IPS-18a (cell line): ENCODE data around the gene FBXO39.
A peak's percentile ranks its signal among the peaks of the same experiment; 100 is the strongest.

Experiments
- H3K27ac ChIP-seq: one replicate; pipeline ENCODE4 v1.5.1; 2013; ENCODE audit warnings: low read length
- H3K27me3 ChIP-seq: one replicate; pipeline ENCODE4 v1.6.1; 2013; ENCODE audit warnings: mild to moderate bottlenecking, low read length; ENCODE audit not compliant: control insufficient read depth, insufficient read depth
- H3K36me3 ChIP-seq: one replicate; pipeline ENCODE4 v1.6.1; 2013; ENCODE audit warnings: low read depth, low read length; ENCODE audit not compliant: control insufficient read depth
- H3K4me1 ChIP-seq: one replicate; pipeline ENCODE4 v1.6.1; 2013; ENCODE audit warnings: low read depth, low read length; ENCODE audit not compliant: control insufficient read depth
- H3K4me3 ChIP-seq: one replicate; pipeline ENCODE4 v1.5.1; 2013; ENCODE audit warnings: low read length
- H3K9ac ChIP-seq: one replicate; pipeline ENCODE4 v1.6.1; 2013; ENCODE audit warnings: mild to moderate bottlenecking, low read length, moderate library complexity
- H3K9me3 ChIP-seq: one replicate; pipeline ENCODE4 v1.6.1; 2013; ENCODE audit warnings: low read depth, low read length; ENCODE audit not compliant: control insufficient read depth

Gene FBXO39

DNA sequence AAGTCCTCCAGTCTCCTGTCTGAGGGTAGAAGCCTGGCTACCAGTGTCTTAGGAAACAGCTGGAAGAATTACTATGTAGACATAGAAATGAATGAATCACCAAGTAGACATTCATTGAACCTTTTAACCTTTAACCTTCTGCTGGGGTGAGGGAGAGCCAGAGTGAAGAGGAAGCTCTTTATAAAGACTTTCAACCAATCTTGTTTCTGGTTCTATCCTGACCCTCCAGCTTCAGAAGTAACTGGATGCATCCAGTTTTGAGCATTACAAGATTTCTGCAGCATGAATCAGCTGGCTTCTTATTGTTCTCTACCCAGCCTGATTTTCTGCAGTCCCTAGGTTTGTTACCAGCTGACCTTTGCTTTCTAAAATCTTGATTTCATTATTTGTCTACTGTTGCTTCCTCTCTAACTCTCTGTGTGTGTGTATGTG, 47.0 kb downstream of the FBXO39 start:
- H3K27me3 ChIP-seq, result no peaks in the 10 kb centered on the region
- H3K4me3 ChIP-seq, result no peak overlapping the region
- H3K4me1 ChIP-seq, result no peaks in the 10 kb centered on the region
- H3K27ac ChIP-seq, result no peak overlapping the region
- no peak overlapping the region for H3K9ac ChIP-seq
- no peaks in the 10 kb centered on the region for H3K36me3 ChIP-seq
- no peaks in the 10 kb centered on the region for H3K9me3 ChIP-seq

DNA sequence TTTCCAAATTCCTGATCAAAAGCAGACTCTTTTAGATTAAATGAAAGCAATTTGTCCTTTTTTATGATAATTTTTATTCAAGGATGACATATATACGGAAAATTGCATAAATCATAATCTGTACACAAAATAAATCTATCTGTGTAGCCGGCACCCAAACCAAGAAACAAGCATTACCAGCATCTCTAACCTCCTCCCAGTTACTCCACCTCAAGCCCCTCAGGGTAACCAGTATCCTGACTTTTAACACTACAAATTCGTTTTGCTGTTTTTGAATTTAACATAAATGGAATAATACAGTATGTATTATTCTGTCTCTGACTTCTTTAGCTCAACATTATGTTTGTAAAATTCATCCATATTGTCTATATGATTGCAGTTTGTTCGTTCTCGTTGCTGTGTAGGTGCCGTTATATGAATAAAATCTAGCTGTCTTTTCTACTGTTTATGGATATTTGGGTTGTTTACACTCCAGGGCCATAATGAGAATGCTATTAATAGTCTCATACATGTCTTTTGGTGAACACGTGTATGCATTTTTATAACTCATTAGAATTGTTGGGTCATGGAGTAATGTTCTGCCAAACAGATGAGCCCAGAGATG, 54.5 kb downstream of the FBXO39 start:
- peaks cover 3% of the 10 kb centered on the region for H3K4me1 ChIP-seq
- H3K9ac ChIP-seq, result no peak overlapping the region
- no peak overlapping the region for H3K27ac ChIP-seq
- H3K27me3 ChIP-seq, result peaks cover 46% of the 10 kb centered on the region
- no peaks in the 10 kb centered on the region for H3K36me3 ChIP-seq
- no peaks in the 10 kb centered on the region for H3K9me3 ChIP-seq
- H3K4me3 ChIP-seq, result no peak overlapping the region

DNA sequence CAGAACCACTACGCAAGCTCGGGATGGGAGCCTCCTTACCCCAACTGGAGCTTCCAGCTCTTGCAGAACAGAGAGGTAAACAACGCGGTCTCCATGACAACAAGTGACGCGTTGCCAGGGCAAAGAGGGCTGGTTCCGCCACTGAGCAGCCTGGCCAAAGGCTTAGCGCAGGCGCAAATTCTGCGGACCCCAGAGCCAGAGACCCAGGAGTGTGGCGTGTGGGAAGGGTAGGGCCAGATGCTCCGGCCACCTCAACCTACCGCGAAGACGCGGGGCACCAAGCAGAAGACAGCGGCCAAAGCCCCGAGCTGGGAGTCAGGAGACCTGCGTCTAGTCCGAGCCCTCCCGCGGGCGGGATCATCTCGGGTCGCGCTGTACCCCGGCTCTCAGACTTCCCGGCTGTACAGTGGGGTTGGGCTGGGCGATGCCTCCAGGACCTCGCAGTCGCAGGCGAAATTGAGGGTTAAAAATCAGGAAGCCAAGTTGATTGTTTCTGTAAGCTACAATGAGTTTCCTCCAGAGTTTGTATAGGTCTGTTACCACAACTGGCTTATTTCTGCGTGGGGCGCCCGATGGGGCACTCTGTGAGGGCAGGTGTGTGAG, 55.7 kb downstream of the FBXO39 start, which contains the start of gene TEKT1:
TEKT1 (minus strand) TSS at position 69 of the 603 bp plus-strand sequence. CDS start 1,353 bp downstream, outside the sequence.
- peak within 1 kb of the TSS; percentile 55 for H3K4me3 ChIP-seq
- H3K9ac ChIP-seq, result peak within 1 kb of the TSS; percentile 61
- peak within 1 kb of the TSS; percentile 43 for H3K27ac ChIP-seq
- peaks cover 46% of the 10 kb centered on the region for H3K27me3 ChIP-seq
- peaks cover 3% of the 10 kb centered on the region for H3K4me1 ChIP-seq
- H3K36me3 ChIP-seq, result no peaks in the 10 kb centered on the region
- no peaks in the 10 kb centered on the region for H3K9me3 ChIP-seq
